H1 (cell line): ENCODE measurements around the gene GP9. TPM values are rescaled to one million over a fixed set of nuclear protein-coding genes. Genes with fewer than 3 reads are reported as not detected.

Experiments used
- CTCF ChIA-PET: fragments of 300-600 bp; sonication (Branson Sonifier 250); formaldehyde crosslinking; loops from one replicate; lab custom pipeline; 2021; ENCODE audit not compliant: partially characterized antibody; lab: Charles Lee
- POLR2A ChIA-PET: fragments of 300-600 bp; sonication (Branson Sonifier 250); formaldehyde crosslinking; loops from one replicate; lab custom pipeline; 2021; ENCODE audit warnings: inconsistent platforms; ENCODE audit not compliant: partially characterized antibody; lab: Charles Lee
- DNase-seq, 2 experiments: peaks; one replicate each; pipeline versions ENCODE4 v3.0.0 to v3.0.0-alpha.2; 2010 to 2022; ENCODE audit warnings: low spot score in 2 of 2, low read depth in 1 of 2, mixed read lengths in 1 of 2
- FAIRE-seq: peaks from 2 replicates; lab custom pipeline; 2011; peaks lifted over from hg19 to GRCh38; lab: Jason Lieb, UNC
- H2AFZ ChIP-seq: 2 replicates; pipeline ENCODE4 v1.8.1; 2012; ENCODE audit warnings: low read length, inconsistent platforms
- H2AK5ac ChIP-seq: 2 replicates; pipeline ENCODE4 v1.6.1; 2013; ENCODE audit warnings: low read depth, low read length
- H2BK120ac ChIP-seq: replicated peaks from 2 replicates; pipeline ENCODE3; 2013; ENCODE audit warnings: low read depth, low read length, inconsistent platforms
- H2BK12ac ChIP-seq: 2 replicates; pipeline ENCODE4 v1.6.1; 2013; ENCODE audit warnings: low read depth, low read length
- H2BK15ac ChIP-seq: 2 replicates; pipeline ENCODE4 v1.6.1; 2013; ENCODE audit warnings: low read length
- H2BK20ac ChIP-seq: 2 replicates; pipeline ENCODE4 v1.6.1; 2013; ENCODE audit warnings: low read length
- H2BK5ac ChIP-seq: 2 replicates; pipeline ENCODE4 v1.6.1; 2013; ENCODE audit warnings: low read depth, low read length
- H3K14ac ChIP-seq: 2 replicates; pipeline ENCODE4 v1.6.1; 2013; ENCODE audit warnings: inconsistent platforms; ENCODE audit not compliant: insufficient read length
- H3K18ac ChIP-seq: 2 replicates; pipeline ENCODE4 v1.6.1; 2013; ENCODE audit warnings: low read length; ENCODE audit errors: extremely low read depth
- H3K23ac ChIP-seq: 2 replicates; pipeline ENCODE4 v1.6.1; 2013; ENCODE audit warnings: inconsistent platforms; ENCODE audit not compliant: insufficient read length
- H3K23me2 ChIP-seq: 2 replicates; pipeline ENCODE4 v1.6.1; 2013; ENCODE audit warnings: low read depth, low read length
- H3K27ac ChIP-seq: 2 replicates; pipeline ENCODE4 v1.6.1; 2011; ENCODE audit warnings: low read depth, low read length, inconsistent platforms
- H3K27me3 ChIP-seq, 4 experiments: replicated peaks in 1 of 4; 1 replicate in 1 of 4; 2 replicates in 3 of 4; pipeline versions ENCODE4 v1.6.1 to v1.8.1; 2011 to 2013; ENCODE audit warnings: low read length in 3 of 4, mild to moderate bottlenecking in 3 of 4, inconsistent platforms in 2 of 4, mixed read lengths in 2 of 4, moderate library complexity in 1 of 4; ENCODE audit not compliant: control insufficient read depth in 3 of 4, insufficient read depth in 3 of 4; ENCODE audit errors: extremely low read depth in 1 of 4
- H3K36me3 ChIP-seq, 4 experiments: 2 replicates each; pipeline versions ENCODE4 v1.6.1 to v1.8.1; 2011 to 2013; ENCODE audit warnings: mild to moderate bottlenecking in 4 of 4, low read length in 3 of 4, moderate library complexity in 2 of 4, control low read depth in 1 of 4, inconsistent platforms in 1 of 4; ENCODE audit not compliant: insufficient read depth in 4 of 4, control insufficient read depth in 2 of 4
- H3K4ac ChIP-seq: replicated peaks from 2 replicates; pipeline ENCODE3; 2013; ENCODE audit warnings: low read length, low read depth, mixed read lengths, inconsistent platforms; ENCODE audit not compliant: insufficient read length
- H3K4me1 ChIP-seq, 4 experiments: replicated peaks in 1 of 4; 1 replicate in 1 of 4; 2 replicates in 3 of 4; pipeline versions ENCODE4 v1.6.1 to v1.8.1; 2011 to 2013; ENCODE audit warnings: low read length in 3 of 4, inconsistent platforms in 2 of 4, mixed read lengths in 1 of 4; ENCODE audit not compliant: insufficient read depth in 4 of 4, control insufficient read depth in 3 of 4
- H3K4me2 ChIP-seq, 2 experiments: 2 replicates each; pipeline versions ENCODE4 v1.6.1 to v1.8.1; 2011 to 2013; ENCODE audit warnings: low read depth in 2 of 2, low read length in 2 of 2, control low read depth in 1 of 2, inconsistent platforms in 1 of 2, mild to moderate bottlenecking in 1 of 2; ENCODE audit not compliant: insufficient read depth in 1 of 2
- H3K4me3 ChIP-seq, 4 experiments: fragments of 200-600, 300-600 bp in 1 of 4; sonication (generic), shearing (Covaris generic), sonication (Bioruptor Twin) in 1 of 4; 2 replicates each; pipeline versions ENCODE4 v1.5.1 to v1.8.1; 2011 to 2016; ENCODE audit warnings: low read length in 4 of 4, low read depth in 3 of 4, control low read depth in 2 of 4, inconsistent platforms in 2 of 4, mild to moderate bottlenecking in 2 of 4, mixed read lengths in 1 of 4, moderate library complexity in 1 of 4; ENCODE audit not compliant: insufficient read depth in 2 of 4; ENCODE audit errors: extremely low read depth in 1 of 4
- H3K56ac ChIP-seq: replicated peaks from 2 replicates; pipeline ENCODE3; 2013; ENCODE audit warnings: low read depth, mild to moderate bottlenecking, mixed read lengths, low read length, inconsistent platforms; ENCODE audit not compliant: insufficient read length
- H3K79me1 ChIP-seq: 2 replicates; pipeline ENCODE4 v1.6.1; 2013; ENCODE audit warnings: low read depth, low read length, control low read depth
- H3K79me2 ChIP-seq, 2 experiments: 2 replicates each; pipeline versions ENCODE4 v1.6.1 to v1.8.1; 2012 to 2013; ENCODE audit warnings: low read length in 2 of 2, mild to moderate bottlenecking in 2 of 2, inconsistent platforms in 1 of 2; ENCODE audit not compliant: insufficient read depth in 2 of 2, control insufficient read depth in 1 of 2
- H3K9ac ChIP-seq, 4 experiments: replicated peaks in 1 of 4; 1 replicate in 1 of 4; 2 replicates in 3 of 4; pipeline versions ENCODE4 v1.6.1 to v1.8.1; 2011 to 2013; ENCODE audit warnings: low read depth in 3 of 4, low read length in 3 of 4, control low read depth in 2 of 4, mild to moderate bottlenecking in 2 of 4, moderate library complexity in 2 of 4, inconsistent platforms in 1 of 4; ENCODE audit errors: extremely low read depth in 1 of 4
- H3K9me3 ChIP-seq, 2 experiments: 2 replicates each; pipeline versions ENCODE4 v1.6.1 to v1.8.1; 2012 to 2013; ENCODE audit warnings: mild to moderate bottlenecking in 2 of 2, moderate library complexity in 2 of 2, control low read depth in 1 of 2, inconsistent platforms in 1 of 2, low read depth in 1 of 2, low read length in 1 of 2, mixed read lengths in 1 of 2; ENCODE audit not compliant: insufficient read depth in 2 of 2
- H4K20me1 ChIP-seq, 2 experiments: replicated peaks in 1 of 2; 2 replicates each; pipeline versions ENCODE3 to v1.8.1; 2011 to 2013; ENCODE audit warnings: inconsistent platforms in 2 of 2, low read length in 2 of 2, mild to moderate bottlenecking in 1 of 2; ENCODE audit not compliant: insufficient read depth in 2 of 2, control insufficient read depth in 1 of 2
- H4K5ac ChIP-seq: 2 replicates; pipeline ENCODE4 v1.6.1; 2013; ENCODE audit warnings: low read length, low read depth, mixed read lengths, inconsistent platforms; ENCODE audit not compliant: insufficient read length
- H4K8ac ChIP-seq: 2 replicates; pipeline ENCODE4 v1.8.0; 2013; ENCODE audit warnings: mild to moderate bottlenecking, moderate library complexity, low read length, inconsistent platforms; ENCODE audit not compliant: insufficient read depth; ENCODE audit errors: extremely low read depth
- H4K91ac ChIP-seq: replicated peaks from 2 replicates; pipeline ENCODE3; 2013; ENCODE audit warnings: low read length, mixed read lengths, inconsistent platforms; ENCODE audit not compliant: insufficient read length
- ASH2L ChIP-seq: fragments of 200-600, 300-600 bp; sonication (generic); IDR thresholded peaks from one replicate; pipeline ENCODE4 v1.7.1; 2017; ENCODE audit warnings: low read length
- BCL11A ChIP-seq, 2 experiments: IDR thresholded peaks; one replicate each; pipeline ENCODE4 v1.6.1; 2011; ENCODE audit warnings: low read depth in 2 of 2, low read length in 2 of 2, mild to moderate bottlenecking in 2 of 2
- CREB1 ChIP-seq: IDR thresholded peaks from 2 replicates; pipeline ENCODE4 v1.6.1; 2012; ENCODE audit warnings: inconsistent platforms
- EZH2 ChIP-seq: fragments of 200-600 bp; sonication (generic); IDR thresholded peaks from 2 replicates; pipeline ENCODE4 v1.7.1; 2012; ENCODE audit warnings: low read depth, mild to moderate bottlenecking, moderate library complexity, low read length, inconsistent platforms; ENCODE audit not compliant: severe bottlenecking
- GTF2F1 ChIP-seq: IDR thresholded peaks from 2 replicates; pipeline ENCODE4 v1.6.1; 2012; ENCODE audit warnings: low read depth, low read length, improper control_type of control experiment, borderline replicate concordance
- HDAC2 ChIP-seq, 2 experiments: fragments of 300-600 bp in 1 of 2; sonication (generic) in 1 of 2; IDR thresholded peaks; 2 replicates each; pipeline ENCODE4 v1.6.1; 2011 to 2012; ENCODE audit warnings: low read depth in 2 of 2, low read length in 2 of 2, mild to moderate bottlenecking in 2 of 2, moderate library complexity in 2 of 2, borderline replicate concordance in 1 of 2, inconsistent platforms in 1 of 2
- NANOG ChIP-seq: IDR thresholded peaks from 2 replicates; pipeline ENCODE4 v1.6.1; 2011; ENCODE audit warnings: low read length, low read depth, mild to moderate bottlenecking, inconsistent platforms; ENCODE audit not compliant: insufficient read depth, poor library complexity, severe bottlenecking
- POLR2AphosphoS5 ChIP-seq: IDR thresholded peaks from 2 replicates; pipeline ENCODE4 v1.6.1; 2011; ENCODE audit warnings: low read depth, low read length
- SRF ChIP-seq: IDR thresholded peaks from 2 replicates; pipeline ENCODE4 v1.6.1; 2011; ENCODE audit warnings: mild to moderate bottlenecking, low read depth, low read length, moderate library complexity
- TEAD4 ChIP-seq: IDR thresholded peaks from 2 replicates; pipeline ENCODE4 v1.6.1; 2012; ENCODE audit warnings: low read depth, low read length, inconsistent platforms, mixed read lengths
- WGBS, 2 experiments: shearing (Covaris generic) in 1 of 2; methylation state at CpG; one replicate each; pipeline versions ENCODE4 v1.1.6 to v1.1.7; 2013 to 2015; ENCODE audit warnings: low lambda C conversion rate in 2 of 2, mixed read lengths in 2 of 2, inconsistent platforms in 1 of 2, low coverage in 1 of 2, missing lambda C conversion rate in 1 of 2; ENCODE audit not compliant: insufficient replicate concordance in 2 of 2, insufficient coverage in 1 of 2, insufficient read length in 1 of 2; ENCODE audit errors: extremely low coverage in 1 of 2, missing lambda C conversion rate in 1 of 2; 5-methylcytosine and 5-hydroxymethylcytosine counted together
- polyA plus RNA-seq, 7 experiments: library from polyadenylated mRNA; depleted of rRNA in 3 of 7; stranded (reverse) in 5 of 7; unstranded in 2 of 7; fragments of >200 nt in 5 of 7; fragments of 200-250 nt in 2 of 7; gene quantifications; 1 replicate in 5 of 7; 2 replicates in 1 of 7; 4 replicates in 1 of 7; pipeline versions ENCODE4 v1.2.1 to v1.2.3, GENCODE V29; 2011 to 2013; ENCODE audit warnings: missing spikeins in 2 of 7, mixed read lengths in 2 of 7
- total RNA-seq: library from RNA; stranded (reverse); fragmentation: NEBNext Ultra II Directional; extraction: Animal tissue kit (Norgen Biotek cat#: 25700); gene quantifications from 2 replicates; pipeline ENCODE4 v1.2.1, GENCODE V29; 2021
- TF ChIP-seq, protein P1 (sequence below): IDR thresholded peaks from 2 replicates; pipeline ENCODE4 v1.6.1; 2011; ENCODE audit warnings: low read depth, mild to moderate bottlenecking, low read length; ENCODE audit not compliant: insufficient read depth

Gene GP9
- total and polyA plus RNA-seq, 2 of the 8 experiments (the other 6 are each of a cell fraction or from before 2014, with no cell fraction given): not detected

DNA sequence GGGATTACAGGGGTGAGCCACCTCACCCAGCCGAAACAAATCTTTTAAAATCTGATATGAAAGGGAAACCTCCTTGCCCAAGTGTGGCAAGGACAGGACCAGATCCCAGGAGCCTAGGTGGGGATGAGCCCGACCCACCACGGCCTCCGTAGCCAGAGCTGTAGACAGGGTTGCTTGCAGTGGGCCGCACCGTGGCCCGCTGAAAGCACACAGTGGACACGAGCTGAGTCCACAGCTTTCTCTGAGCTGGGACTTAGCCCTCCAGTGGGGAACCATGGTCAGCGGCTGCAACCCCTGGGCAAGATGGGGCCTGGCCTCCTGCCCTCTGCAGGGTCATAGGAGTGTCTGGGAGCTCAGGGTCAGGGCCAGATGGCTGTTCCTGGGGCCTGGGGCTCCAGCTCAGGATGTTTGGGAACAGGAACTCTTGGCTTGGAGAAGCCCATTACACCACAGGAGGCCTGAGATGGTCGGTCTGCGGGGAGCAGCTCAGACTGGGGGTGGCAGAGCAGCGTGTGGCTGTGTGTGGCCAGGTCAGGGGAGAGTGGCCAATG lies 24.7 kb downstream of the GP9 start:
- no peak for TF ChIP-seq CREB1
- no peak for TF ChIP-seq TEAD4
- no peak for TF ChIP-seq GTF2F1
- TF ChIP-seq SRF: no peak
- TF ChIP-seq POLR2AphosphoS5: no peak
- TF ChIP-seq ASH2L: no peak
- TF ChIP-seq NANOG: no peak
- no peak for TF ChIP-seq EZH2
- TF ChIP-seq, protein P1, sequence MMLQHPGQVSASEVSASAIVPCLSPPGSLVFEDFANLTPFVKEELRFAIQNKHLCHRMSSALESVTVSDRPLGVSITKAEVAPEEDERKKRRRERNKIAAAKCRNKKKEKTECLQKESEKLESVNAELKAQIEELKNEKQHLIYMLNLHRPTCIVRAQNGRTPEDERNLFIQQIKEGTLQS: no peak
- no peak for TF ChIP-seq HDAC2 (IDR thresholded peaks at IDR 0.05; ENCODE audit: borderline replicate concordance in 1 of 2, low read depth in 2 of 2, low read length in 2 of 2)
- no peak for TF ChIP-seq BCL11A (IDR thresholded peaks at IDR 0.05; ENCODE audit: low read depth in 2 of 2, low read length in 2 of 2)
- POLR2A ChIA-PET: interaction anchor here (0.7 to 1.6 kb wide), 5 partner anchors 15 to 97 kb away, joined by 3 to 6 read pairs (median 4); partner anchors contain the start of gene RAB43
- Histone ChIP-seq H2AK5ac (no peak overlapping the region), H3K36me3 (no peaks in the 10 kb centered on the region), H3K4me3 (no peak overlapping the region), H3K79me2 (no peaks in the 10 kb centered on the region), H3K4me1 (no peaks in the 10 kb centered on the region), H3K79me1 (no peaks in the 10 kb centered on the region), H4K91ac (no peak overlapping the region), H4K20me1 (no peaks in the 10 kb centered on the region), H2BK20ac (no peak overlapping the region), H3K23ac (no peak overlapping the region), H3K56ac (no peak overlapping the region), H3K9ac (no peak overlapping the region), H2BK5ac (no peak overlapping the region), H4K8ac (no peak overlapping the region), H3K27ac (no peak overlapping the region), H3K23me2 (no peaks in the 10 kb centered on the region), H3K14ac (no peak overlapping the region), H2BK12ac (no peak overlapping the region), H2AFZ (no peak overlapping the region), H3K27me3 (0 out of 7 replicates have a peak, but pooled peaks cover 0 to 3% (median 0%) of the 10 kb centered on the region in 4 experiments), H3K4me2 (no peak overlapping the region), H3K9me3 (no peaks in the 10 kb centered on the region), H3K18ac (no peak overlapping the region), H2BK120ac (no peak overlapping the region), H2BK15ac (no peak overlapping the region), H4K5ac (no peak overlapping the region), H3K4ac (no peak overlapping the region)
- DNase-seq (no peak), FAIRE-seq (no peak)
- 90% methylated on average over 12 of the region's 12 CpGs; no CpG with 5 or more reads in 1 of the 2 experiments for WGBS, 2 experiments
- CTCF ChIA-PET: interaction anchor here (0.5 to 4.0 kb wide), 13 partner anchors 10 to 222 kb away, joined by 3 to 38 read pairs (median 4); no protein-coding TSS in a partner anchor
